ENCODE results near the gene CIB2. TPM values are rescaled to one million over a fixed set of nuclear protein-coding genes. Genes with fewer than 3 reads are reported as not detected.

Gene CIB2
- polyA plus RNA-seq, 1 of the 3 experiments (the other 2 are of a cell fraction), result 39.6 TPM

- Histone ChIP-seq H3K27me3 (ENCODE audit: insufficient read depth) (no peaks in the 10 kb centered on the region), H3K36me3 (replicated peaks in 1 of 2; ENCODE audit: control insufficient read depth in 1 of 2, insufficient read depth in 2 of 2, low read length in 1 of 2) (no peaks in the 10 kb centered on the region), H4K20me1 (ENCODE audit: insufficient read depth) (peaks cover 8% of the 10 kb centered on the region; the same call in 1 of the 2 replicates), H3K79me2 (ENCODE audit: insufficient read depth) (peaks cover 96% of the 10 kb centered on the region), H3K4me3 (ENCODE audit: low read depth in 2 of 2, low read length in 1 of 2) (no peak overlapping the region), H3K9me3 (no peaks in the 10 kb centered on the region), H3K9me2 (no peaks in the 10 kb centered on the region), H3F3A (replicated peaks; ENCODE audit: insufficient read depth) (peaks cover 6% of the 10 kb centered on the region), H3K4me1 (ENCODE audit: control insufficient read depth in 1 of 2, insufficient read depth in 2 of 2, low read depth in 1 of 2, low read length in 1 of 2) (peaks cover 34 to 57% of the 10 kb centered on the region in 2 experiments), H3K9ac (no peak overlapping the region), H3K27ac (ENCODE audit: low read depth in 2 of 2, low read length in 1 of 2) (no peak overlapping the region), H3K4me2 (no peak overlapping the region), H2AFZ (ENCODE audit: low read depth) (no peak overlapping the region)
- 76% methylated on average over 2 of the region's 3 CpGs for WGBS (ENCODE audit: low lambda C conversion rate)
- no peak for DNase-seq
- no peak for TF ChIP-seq EP300 (IDR thresholded peaks at IDR 0.05; ENCODE audit: borderline replicate concordance in 1 of 2, low read depth in 1 of 2, low read length in 1 of 2)
- TF ChIP-seq, protein P1, sequence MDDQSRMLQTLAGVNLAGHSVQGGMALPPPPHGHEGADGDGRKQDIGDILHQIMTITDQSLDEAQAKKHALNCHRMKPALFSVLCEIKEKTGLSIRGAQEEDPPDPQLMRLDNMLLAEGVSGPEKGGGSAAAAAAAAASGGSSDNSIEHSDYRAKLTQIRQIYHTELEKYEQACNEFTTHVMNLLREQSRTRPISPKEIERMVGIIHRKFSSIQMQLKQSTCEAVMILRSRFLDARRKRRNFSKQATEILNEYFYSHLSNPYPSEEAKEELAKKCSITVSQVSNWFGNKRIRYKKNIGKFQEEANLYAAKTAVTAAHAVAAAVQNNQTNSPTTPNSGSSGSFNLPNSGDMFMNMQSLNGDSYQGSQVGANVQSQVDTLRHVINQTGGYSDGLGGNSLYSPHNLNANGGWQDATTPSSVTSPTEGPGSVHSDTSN (IDR thresholded peaks at IDR 0.05), result no peak
- no peak for TF ChIP-seq REST (IDR thresholded peaks at IDR 0.05; ENCODE audit: low read depth, low read length)
- TF ChIP-seq JUND (IDR thresholded peaks at IDR 0.05), result no peak
- no peak for TF ChIP-seq GABPA (IDR thresholded peaks at IDR 0.05; ENCODE audit: low read depth)
- TF ChIP-seq IRF3 (IDR thresholded peaks at IDR 0.05; ENCODE audit: low read depth, low read length), result no peak
- CTCF ChIA-PET, result interaction anchor here (0.9 to 1.6 kb wide), 5 partner anchors 8 to 49 kb away, joined by 3 to 5 read pairs (median 3); no protein-coding TSS in a partner anchor
- POLR2A ChIA-PET, result interaction anchor here (0.9 kb wide), 1 partner anchor 8 kb away, joined by 4 read pairs; no protein-coding TSS in a partner anchor
Observed at GRCh38 chr15:78059110-78059839, 72.0 kb downstream of the CIB2 start.

DNA sequence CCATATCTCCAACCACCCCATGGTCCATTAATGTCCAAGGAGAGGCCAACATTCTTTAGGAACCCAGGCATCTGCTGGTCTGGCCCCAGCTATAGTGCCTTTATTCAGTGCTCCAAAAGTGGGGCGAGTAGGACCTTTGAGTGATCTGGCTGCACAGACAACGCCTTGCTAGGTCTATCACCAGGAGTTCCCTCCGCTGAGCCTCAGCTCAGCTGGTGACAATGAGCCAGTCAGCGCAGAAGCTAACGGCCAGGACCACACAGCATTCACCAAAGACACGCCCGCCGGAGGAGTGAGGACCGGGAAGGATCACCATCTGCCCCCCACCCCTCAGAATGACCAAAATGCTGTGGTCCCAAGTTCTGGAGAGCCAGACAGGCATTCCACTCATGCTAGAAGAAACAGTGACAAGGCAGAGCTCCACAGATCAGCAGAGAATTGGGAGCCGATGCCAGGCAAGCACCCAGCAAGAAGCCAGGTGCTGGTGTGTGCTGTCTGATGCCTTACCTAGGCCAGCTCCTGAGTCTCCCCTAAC lies 72.8 kb downstream of the CIB2 start:
- peaks cover 0 to 4% of the 10 kb centered on the region in 2 experiments for H3K36me3 ChIP-seq (replicated peaks in 1 of 2; ENCODE audit: control insufficient read depth in 1 of 2, insufficient read depth in 2 of 2, low read length in 1 of 2)
- CTCF ChIA-PET, result interaction anchor here (0.9 to 1.6 kb wide), 5 partner anchors 8 to 50 kb away, joined by 3 to 5 read pairs (median 3); no protein-coding TSS in a partner anchor
- H3K4me1 ChIP-seq (ENCODE audit: control insufficient read depth in 1 of 2, insufficient read depth in 2 of 2, low read depth in 1 of 2, low read length in 1 of 2), result peaks cover 27 to 51% of the 10 kb centered on the region in 2 experiments; a peak in 3 of 4 replicates
- H3K79me2 ChIP-seq (ENCODE audit: insufficient read depth), result peaks cover 95% of the 10 kb centered on the region
- H3K27me3 ChIP-seq (ENCODE audit: insufficient read depth), result no peaks in the 10 kb centered on the region
- no peak overlapping the region for H3K9ac ChIP-seq
- peak overlapping the region; percentile 67 to 78; a peak in 2 of 4 replicates for H3K27ac ChIP-seq (ENCODE audit: low read depth in 2 of 2, low read length in 1 of 2)
- H3K9me2 ChIP-seq, result no peaks in the 10 kb centered on the region
- POLR2A ChIA-PET, result interaction anchor here (0.9 kb wide), 1 partner anchor 9 kb away, joined by 4 read pairs; no protein-coding TSS in a partner anchor
- no peak overlapping the region for H3K4me3 ChIP-seq (ENCODE audit: low read depth in 2 of 2, low read length in 1 of 2)
- peaks cover 8% of the 10 kb centered on the region; the same call in 1 of the 2 replicates for H4K20me1 ChIP-seq (ENCODE audit: insufficient read depth)
- H3K9me3 ChIP-seq, result no peaks in the 10 kb centered on the region
- no peak for DNase-seq
- WGBS (ENCODE audit: low lambda C conversion rate), result 100% methylated on average over 2 of the region's 10 CpGs
- no peak overlapping the region for H2AFZ ChIP-seq (ENCODE audit: low read depth)
- no peak for TF ChIP-seq SIN3A (IDR thresholded peaks at IDR 0.05; ENCODE audit: borderline replicate concordance, low read depth, low read length)
- TF ChIP-seq FOXM1 (IDR thresholded peaks at IDR 0.05; ENCODE audit: low read depth), result no peak
- TF ChIP-seq, protein P2, sequence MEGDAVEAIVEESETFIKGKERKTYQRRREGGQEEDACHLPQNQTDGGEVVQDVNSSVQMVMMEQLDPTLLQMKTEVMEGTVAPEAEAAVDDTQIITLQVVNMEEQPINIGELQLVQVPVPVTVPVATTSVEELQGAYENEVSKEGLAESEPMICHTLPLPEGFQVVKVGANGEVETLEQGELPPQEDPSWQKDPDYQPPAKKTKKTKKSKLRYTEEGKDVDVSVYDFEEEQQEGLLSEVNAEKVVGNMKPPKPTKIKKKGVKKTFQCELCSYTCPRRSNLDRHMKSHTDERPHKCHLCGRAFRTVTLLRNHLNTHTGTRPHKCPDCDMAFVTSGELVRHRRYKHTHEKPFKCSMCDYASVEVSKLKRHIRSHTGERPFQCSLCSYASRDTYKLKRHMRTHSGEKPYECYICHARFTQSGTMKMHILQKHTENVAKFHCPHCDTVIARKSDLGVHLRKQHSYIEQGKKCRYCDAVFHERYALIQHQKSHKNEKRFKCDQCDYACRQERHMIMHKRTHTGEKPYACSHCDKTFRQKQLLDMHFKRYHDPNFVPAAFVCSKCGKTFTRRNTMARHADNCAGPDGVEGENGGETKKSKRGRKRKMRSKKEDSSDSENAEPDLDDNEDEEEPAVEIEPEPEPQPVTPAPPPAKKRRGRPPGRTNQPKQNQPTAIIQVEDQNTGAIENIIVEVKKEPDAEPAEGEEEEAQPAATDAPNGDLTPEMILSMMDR (IDR thresholded peaks at IDR 0.05), result no peak
- no peak for TF ChIP-seq RAD21 (IDR thresholded peaks at IDR 0.05; ENCODE audit: low read length)
- TF ChIP-seq TCF12 (IDR thresholded peaks at IDR 0.05), result no peak
- TF ChIP-seq MXI1 (IDR thresholded peaks at IDR 0.05; ENCODE audit: low read depth, low read length), result no peak
- no peak overlapping the region for H3K4me2 ChIP-seq
- H3F3A ChIP-seq (replicated peaks; ENCODE audit: insufficient read depth), result peaks cover 6% of the 10 kb centered on the region
